Type B pancreatic cell (in vitro differentiated cells): ENCODE data around the gene MORC2. TPM values are rescaled to one million over a fixed set of nuclear protein-coding genes. Genes with fewer than 3 reads are reported as not detected.
A peak's percentile ranks its signal among the peaks of the same experiment; 100 is the strongest.

ENCODE experiments used
- DNase-seq: peaks from one replicate; pipeline ENCODE4 v3.0.0; 2021; ENCODE audit warnings: mixed read lengths; ENCODE audit not compliant: unreplicated experiment; ENCODE audit errors: extremely low spot score
- H3K27ac Mint-ChIP-seq: 2 replicates; pipeline ENCODE4 v1.8.0; 2021; ENCODE audit warnings: mild to moderate bottlenecking, mixed read lengths
- H3K27me3 Mint-ChIP-seq: 2 replicates; pipeline ENCODE4 v1.8.0; 2021; ENCODE audit warnings: mixed read lengths
- H3K36me3 Mint-ChIP-seq: 2 replicates; pipeline ENCODE4 v1.8.0; 2021; ENCODE audit warnings: mixed read lengths
- H3K4me1 Mint-ChIP-seq: one replicate; pipeline ENCODE4 v1.8.0; 2021; ENCODE audit warnings: mixed read lengths; ENCODE audit not compliant: unreplicated experiment
- H3K4me3 Mint-ChIP-seq: 2 replicates; pipeline ENCODE4 v1.8.0; 2021; ENCODE audit warnings: mild to moderate bottlenecking, mixed read lengths
- H3K9me3 Mint-ChIP-seq: 2 replicates; pipeline ENCODE4 v1.8.0; 2021; ENCODE audit warnings: mixed read lengths
- total RNA-seq: library from RNA; stranded (reverse); gene quantifications from 2 replicates; pipeline ENCODE4 v1.2.1, GENCODE V29; 2021; ENCODE audit warnings: low replicate concordance
- TF ChIP-seq, protein P1 (sequence below): fragments of 200-600 bp; sonication (generic); conservative IDR thresholded peaks from 2 replicates; pipeline ENCODE4 v1.5.0; 2021; ENCODE audit warnings: antibody characterized with exemption, mild to moderate bottlenecking

The MORC2 gene
- total RNA-seq, 1 donor from 2014 or later: 48.1 TPM

DNA sequence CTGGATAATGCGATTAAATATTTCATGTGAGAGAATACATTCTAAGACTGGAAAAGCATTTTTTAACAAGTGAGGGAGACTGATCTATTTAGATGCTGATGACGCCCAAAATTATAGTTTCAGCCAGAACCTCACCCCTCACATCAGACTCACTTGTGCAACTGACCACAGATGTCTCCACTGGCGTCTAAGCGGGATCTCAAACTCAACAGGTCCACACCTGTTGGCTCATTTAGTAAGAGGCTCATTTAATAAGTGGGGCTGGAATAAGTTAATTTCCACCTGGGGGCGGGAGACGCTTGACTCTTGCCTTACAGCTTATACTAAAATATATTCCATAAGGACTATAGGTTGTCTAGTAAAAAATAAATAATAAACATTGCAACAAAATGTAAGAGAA is 47.5 kb downstream of the MORC2 start:
- Mint-ChIP-seq H3K27ac (no peak overlapping the region), H3K36me3 (no peaks in the 10 kb centered on the region), H3K27me3 (no peaks in the 10 kb centered on the region), H3K4me1 (peaks cover 4% of the 10 kb centered on the region), H3K9me3 (no peaks in the 10 kb centered on the region), H3K4me3 (no peak overlapping the region)
- TF ChIP-seq, protein P1, sequence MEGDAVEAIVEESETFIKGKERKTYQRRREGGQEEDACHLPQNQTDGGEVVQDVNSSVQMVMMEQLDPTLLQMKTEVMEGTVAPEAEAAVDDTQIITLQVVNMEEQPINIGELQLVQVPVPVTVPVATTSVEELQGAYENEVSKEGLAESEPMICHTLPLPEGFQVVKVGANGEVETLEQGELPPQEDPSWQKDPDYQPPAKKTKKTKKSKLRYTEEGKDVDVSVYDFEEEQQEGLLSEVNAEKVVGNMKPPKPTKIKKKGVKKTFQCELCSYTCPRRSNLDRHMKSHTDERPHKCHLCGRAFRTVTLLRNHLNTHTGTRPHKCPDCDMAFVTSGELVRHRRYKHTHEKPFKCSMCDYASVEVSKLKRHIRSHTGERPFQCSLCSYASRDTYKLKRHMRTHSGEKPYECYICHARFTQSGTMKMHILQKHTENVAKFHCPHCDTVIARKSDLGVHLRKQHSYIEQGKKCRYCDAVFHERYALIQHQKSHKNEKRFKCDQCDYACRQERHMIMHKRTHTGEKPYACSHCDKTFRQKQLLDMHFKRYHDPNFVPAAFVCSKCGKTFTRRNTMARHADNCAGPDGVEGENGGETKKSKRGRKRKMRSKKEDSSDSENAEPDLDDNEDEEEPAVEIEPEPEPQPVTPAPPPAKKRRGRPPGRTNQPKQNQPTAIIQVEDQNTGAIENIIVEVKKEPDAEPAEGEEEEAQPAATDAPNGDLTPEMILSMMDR: no peak
- peak; percentile 20 for DNase-seq

DNA sequence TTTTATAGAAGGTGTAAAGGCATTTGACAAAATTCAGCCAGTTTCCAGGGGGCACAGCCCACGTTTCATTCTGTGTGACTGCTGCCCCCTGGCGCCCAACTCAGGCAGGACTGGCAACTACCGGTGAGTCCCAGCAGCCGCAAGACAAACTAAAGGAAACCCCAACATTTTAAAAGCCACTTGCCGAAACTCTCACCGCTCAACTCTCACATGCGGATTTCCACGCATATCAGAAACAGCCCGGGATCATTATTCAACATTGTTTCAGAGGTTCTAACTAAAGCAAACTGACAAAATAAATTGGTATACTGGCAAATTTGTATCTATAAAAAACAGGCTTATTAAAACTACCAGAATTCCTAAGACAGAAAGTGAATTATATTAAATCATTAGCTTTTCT is 48.2 kb downstream of the MORC2 start:
- H3K4me3 Mint-ChIP-seq: no peak overlapping the region
- TF ChIP-seq, protein P1: peak; percentile 97
- H3K27me3 Mint-ChIP-seq: no peaks in the 10 kb centered on the region
- H3K27ac Mint-ChIP-seq: no peak overlapping the region
- H3K4me1 Mint-ChIP-seq: peaks cover 4% of the 10 kb centered on the region
- peak; percentile 85 for DNase-seq
- no peaks in the 10 kb centered on the region for H3K36me3 Mint-ChIP-seq
- no peaks in the 10 kb centered on the region for H3K9me3 Mint-ChIP-seq

DNA sequence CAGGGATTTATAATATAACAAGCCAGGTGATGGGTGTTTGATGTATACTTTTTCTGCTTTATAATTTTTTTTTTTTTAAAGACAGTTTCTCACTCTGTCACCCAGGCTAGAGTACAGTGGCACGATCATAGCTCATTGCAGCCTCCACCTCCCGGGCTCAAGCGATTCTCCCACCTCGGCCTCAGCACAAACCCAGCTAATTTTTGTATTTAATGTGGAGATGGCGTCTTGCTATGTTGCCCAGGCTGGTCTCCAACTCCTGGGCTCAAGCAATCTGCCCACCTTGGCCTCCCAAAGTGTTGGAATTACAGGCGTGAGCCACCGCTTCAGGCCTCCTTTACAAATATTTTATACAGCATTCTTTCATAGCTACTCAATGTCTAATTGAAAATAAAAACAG is 48.6 kb downstream of the MORC2 start:
- Mint-ChIP-seq H3K9me3 (no peaks in the 10 kb centered on the region), H3K4me1 (peaks cover 4% of the 10 kb centered on the region), H3K27ac (no peak overlapping the region), H3K27me3 (no peaks in the 10 kb centered on the region), H3K4me3 (no peak overlapping the region), H3K36me3 (no peaks in the 10 kb centered on the region)
- peak; percentile 42 for DNase-seq
- TF ChIP-seq, protein P1: no peak

DNA sequence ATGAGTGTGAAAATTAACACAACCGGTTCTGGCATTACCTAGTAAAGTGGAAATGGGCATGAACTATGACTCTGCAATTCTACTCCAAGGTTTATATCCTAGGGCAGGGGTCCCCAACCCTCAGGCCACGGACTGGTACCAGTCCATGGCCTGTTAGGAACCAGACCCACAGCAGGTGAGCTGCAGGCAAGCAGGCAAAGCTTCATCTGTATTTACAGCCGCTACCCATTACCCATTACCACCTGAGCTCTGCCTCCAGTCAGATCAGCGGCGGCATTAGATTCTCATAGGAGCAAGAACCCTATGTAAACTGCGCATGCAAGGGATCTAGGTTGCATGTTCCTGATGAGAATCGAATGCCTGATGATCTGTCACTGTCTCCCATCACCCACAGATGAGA is 49.8 kb downstream of the MORC2 start:
- Mint-ChIP-seq H3K27me3 (no peaks in the 10 kb centered on the region), H3K36me3 (no peaks in the 10 kb centered on the region), H3K27ac (no peak overlapping the region), H3K9me3 (no peaks in the 10 kb centered on the region), H3K4me1 (peaks cover 4% of the 10 kb centered on the region), H3K4me3 (no peak overlapping the region)
- TF ChIP-seq, protein P1: no peak
- peak; percentile 6 for DNase-seq

DNA sequence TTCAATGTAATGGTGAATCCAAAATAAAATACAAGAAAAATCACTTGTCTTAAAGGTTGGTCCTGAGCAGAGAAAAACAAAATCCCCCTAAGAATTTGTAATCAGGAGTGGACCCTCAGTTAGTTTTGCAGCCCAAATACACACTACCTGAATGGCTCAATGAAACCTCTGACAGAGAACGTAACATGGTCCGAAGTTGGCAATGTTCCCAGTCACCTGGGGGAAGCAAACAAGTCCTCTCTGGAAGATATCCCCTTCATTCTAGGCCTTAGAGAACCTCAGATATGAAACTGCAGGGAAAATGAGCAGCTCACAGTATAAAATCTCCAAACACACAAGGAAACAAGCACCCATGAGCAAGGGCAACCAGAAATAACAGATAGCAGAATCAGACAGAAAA is 58.2 kb downstream of the MORC2 start:
- no peaks in the 10 kb centered on the region for H3K4me1 Mint-ChIP-seq
- H3K36me3 Mint-ChIP-seq: peaks cover 4% of the 10 kb centered on the region
- no peaks in the 10 kb centered on the region for H3K9me3 Mint-ChIP-seq
- TF ChIP-seq, protein P1: no peak
- H3K27ac Mint-ChIP-seq: no peak overlapping the region
- H3K27me3 Mint-ChIP-seq: no peaks in the 10 kb centered on the region
- no peak overlapping the region for H3K4me3 Mint-ChIP-seq
- peak; percentile 7 for DNase-seq

DNA sequence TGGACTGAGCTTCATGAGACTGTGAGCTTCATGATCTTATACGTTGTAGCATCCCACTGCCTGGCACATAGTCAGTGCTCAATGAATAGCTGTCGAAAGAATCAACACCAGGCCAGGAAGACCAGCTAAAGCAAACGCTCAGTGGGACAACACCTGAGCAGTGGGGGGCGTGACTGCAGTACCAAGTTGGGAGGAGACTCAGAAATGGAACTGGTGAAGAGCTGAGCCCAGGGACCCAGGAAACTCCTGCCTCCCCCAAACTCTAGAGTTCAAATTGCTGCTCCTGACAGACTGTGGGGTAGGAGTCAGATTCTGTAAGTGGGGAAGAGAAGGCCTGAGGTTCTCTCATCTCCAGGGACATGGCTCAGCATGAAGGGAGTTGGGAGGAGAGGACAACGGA is 59.3 kb downstream of the MORC2 start:
- Mint-ChIP-seq H3K4me3 (no peak overlapping the region), H3K4me1 (no peaks in the 10 kb centered on the region), H3K9me3 (no peaks in the 10 kb centered on the region), H3K36me3 (peaks cover 5% of the 10 kb centered on the region), H3K27ac (no peak overlapping the region), H3K27me3 (no peaks in the 10 kb centered on the region)
- TF ChIP-seq, protein P1: no peak
- peak; percentile 24 for DNase-seq
